Keratinocyte (primary cell): ENCODE measurements around the gene MIEF1. TPM values are rescaled to one million over a fixed set of nuclear protein-coding genes. Genes with fewer than 3 reads are reported as not detected.

ENCODE experiments used
- DNase-seq: peaks from one replicate; pipeline ENCODE4 v3.0.0-alpha.2; 2011; ENCODE audit warnings: low read depth, missing footprints, low spot score
- FAIRE-seq: peaks from 2 replicates; lab custom pipeline; 2011; peaks lifted over from hg19 to GRCh38; lab: Jason Lieb, UNC
- H2AFZ ChIP-seq: 2 replicates; pipeline ENCODE4 v1.6.0; 2012; ENCODE audit warnings: low read length, control low read depth, inconsistent platforms; ENCODE audit not compliant: control insufficient read depth
- H3K27ac ChIP-seq: 2 replicates; pipeline ENCODE4 v1.5.1; 2011; ENCODE audit warnings: low read length; ENCODE audit not compliant: control insufficient read depth, insufficient read depth
- H3K27me3 ChIP-seq: 3 replicates; pipeline ENCODE4 v1.6.0; 2011; ENCODE audit warnings: low read length; ENCODE audit not compliant: control insufficient read depth, insufficient read depth; ENCODE audit errors: extremely low read depth
- H3K36me3 ChIP-seq, 2 experiments: 2 replicates in 1 of 2; 3 replicates in 1 of 2; pipeline ENCODE4 v1.5.1; 2011; ENCODE audit warnings: low read length in 2 of 2, mild to moderate bottlenecking in 1 of 2; ENCODE audit not compliant: control insufficient read depth in 2 of 2, insufficient read depth in 2 of 2; ENCODE audit errors: extremely low read depth in 1 of 2
- H3K4me1 ChIP-seq: 3 replicates; pipeline ENCODE4 v1.5.1; 2011; ENCODE audit warnings: low read length; ENCODE audit not compliant: control insufficient read depth, insufficient read depth; ENCODE audit errors: extremely low read depth
- H3K4me2 ChIP-seq: 3 replicates; pipeline ENCODE4 v1.6.0; 2011; ENCODE audit warnings: low read depth, low read length; ENCODE audit not compliant: control insufficient read depth, insufficient read depth; ENCODE audit errors: extremely low read depth
- H3K4me3 ChIP-seq, 3 experiments: fragments of 200-600 bp in 1 of 3; sonication (generic) in 1 of 3; 2 replicates in 2 of 3; 3 replicates in 1 of 3; pipeline ENCODE4 v1.5.1; 2011 to 2016; ENCODE audit warnings: low read length in 3 of 3, mild to moderate bottlenecking in 3 of 3, control low read depth in 2 of 3, inconsistent platforms in 1 of 3, low read depth in 1 of 3, mixed read lengths in 1 of 3, mixed run types in 1 of 3, moderate library complexity in 1 of 3; ENCODE audit not compliant: control insufficient read depth in 2 of 3, insufficient read depth in 2 of 3; ENCODE audit errors: extremely low read depth in 1 of 3
- H3K79me2 ChIP-seq: 2 replicates; pipeline ENCODE4 v1.6.0; 2012; ENCODE audit warnings: low read length; ENCODE audit not compliant: control insufficient read depth, insufficient read depth
- H3K9ac ChIP-seq: 3 replicates; pipeline ENCODE4 v1.6.0; 2011; ENCODE audit warnings: low read length; ENCODE audit not compliant: control insufficient read depth, insufficient read depth; ENCODE audit errors: extremely low read depth
- H3K9me1 ChIP-seq: 3 replicates; pipeline ENCODE4 v1.6.0; 2011; ENCODE audit warnings: low read length; ENCODE audit not compliant: control insufficient read depth, insufficient read depth; ENCODE audit errors: extremely low read depth
- H3K9me3 ChIP-seq: 2 replicates; pipeline ENCODE4 v1.5.1; 2012; ENCODE audit warnings: low read depth, low read length; ENCODE audit not compliant: control insufficient read depth
- H4K20me1 ChIP-seq: 3 replicates; pipeline ENCODE4 v1.6.0; 2011; ENCODE audit warnings: low read length; ENCODE audit not compliant: control insufficient read depth, insufficient read depth; ENCODE audit errors: extremely low read depth
- EZH2 ChIP-seq: IDR thresholded peaks from one replicate; pipeline ENCODE4 v1.6.1; 2012; ENCODE audit warnings: inconsistent platforms, mild to moderate bottlenecking, low read length, moderate library complexity
- dilution Hi-C: fragments of 300-500 bp; cut with MboI; formaldehyde crosslinking; loops from one replicate; pipeline ENCODE4 v1.7.0; 2020; ENCODE audit warnings: low sequenced_read_pairs; ENCODE audit not compliant: extremely low pct_ligation_motif_present
- polyA plus RNA-seq, 5 experiments: library from polyadenylated mRNA; depleted of rRNA in 3 of 5; stranded (reverse) in 3 of 5; stranded (forward) in 1 of 5; unstranded in 1 of 5; fragments of >200 nt; gene quantifications; 1 replicate in 1 of 5; 2 replicates in 3 of 5; 3 replicates in 1 of 5; pipeline versions ENCODE4 v1.2.1 to v1.2.3, GENCODE V29; 2011 to 2012; ENCODE audit warnings: missing spikeins in 2 of 5, low read depth in 1 of 5, low replicate concordance in 1 of 5
- TF ChIP-seq, protein P1 (sequence below), 3 experiments: IDR thresholded peaks in 1 of 3; conservative IDR thresholded peaks in 1 of 3; optimal IDR thresholded peaks in 1 of 3; 2 replicates in 2 of 3; 3 replicates in 1 of 3; pipeline versions ENCODE3 to v1.5.1; 2011; ENCODE audit warnings: low read length in 3 of 3, mild to moderate bottlenecking in 3 of 3, moderate library complexity in 2 of 3, control low read depth in 1 of 3, inconsistent platforms in 1 of 3; ENCODE audit not compliant: insufficient read depth in 2 of 3; ENCODE audit errors: extremely low read depth in 1 of 3

Gene MIEF1
- polyA plus RNA-seq, 1 donor (not counting 4 experiments of a cell fraction or from before 2014, with no cell fraction given), result 18.4 TPM

DNA sequence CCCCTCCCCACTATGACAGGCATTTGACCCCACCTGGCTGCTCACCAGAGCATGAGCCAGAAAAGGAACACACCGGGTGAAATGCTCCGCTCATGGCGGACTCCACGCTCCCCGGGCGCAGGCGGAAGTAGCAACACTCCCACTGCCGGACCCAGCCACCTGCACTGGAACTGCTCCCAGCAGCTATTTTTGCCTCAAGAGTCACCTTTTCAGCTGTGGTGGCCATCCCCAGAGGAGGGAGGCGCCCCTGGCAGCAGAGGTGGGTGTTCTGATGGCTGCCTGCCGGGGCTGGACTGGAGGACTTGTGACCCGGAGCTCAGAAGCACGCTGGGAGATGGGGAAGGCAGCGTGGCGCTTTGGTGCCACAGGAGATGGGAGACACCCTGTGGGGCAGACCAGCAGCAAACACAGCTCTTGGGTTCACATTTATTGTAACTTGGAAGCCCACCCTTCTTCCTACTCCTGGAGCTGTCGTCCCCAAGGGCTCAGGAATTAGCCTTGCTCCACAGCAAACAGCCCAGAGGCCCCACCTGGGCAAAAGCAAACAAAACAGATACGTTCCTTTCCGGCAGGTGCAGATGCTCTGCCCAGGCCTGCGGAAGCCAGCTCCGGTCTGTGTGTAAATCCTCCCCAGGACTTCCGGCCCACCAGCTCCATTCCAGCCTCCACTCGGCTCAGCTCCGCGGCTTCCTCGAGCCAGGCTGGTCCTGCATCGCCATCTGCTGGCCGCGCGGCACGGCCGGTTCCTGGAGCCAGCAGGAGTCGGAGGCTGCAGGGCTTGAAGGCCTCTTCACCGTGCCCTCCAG is 26.8 kb downstream of the MIEF1 start:
- FAIRE-seq, result peak; percentile 13
- Histone ChIP-seq H4K20me1 (peaks cover 42% of the 10 kb centered on the region), H3K79me2 (peaks cover 38% of the 10 kb centered on the region), H3K27me3 (no peaks in the 10 kb centered on the region), H3K36me3 (peaks cover 6 to 36% of the 10 kb centered on the region in 2 experiments), H3K9ac (peak overlapping the region; percentile 31), H2AFZ (no peak overlapping the region), H3K4me2 (peak overlapping the region; percentile 35), H3K4me3 (peak overlapping the region in 1 of 3 experiments; percentile 12), H3K4me1 (peaks cover 42% of the 10 kb centered on the region), H3K9me3 (no peaks in the 10 kb centered on the region), H3K9me1 (peaks cover 4% of the 10 kb centered on the region), H3K27ac (no peak overlapping the region)
- peak; percentile 64 for DNase-seq
- TF ChIP-seq EZH2, result no peak
- TF ChIP-seq, protein P1, sequence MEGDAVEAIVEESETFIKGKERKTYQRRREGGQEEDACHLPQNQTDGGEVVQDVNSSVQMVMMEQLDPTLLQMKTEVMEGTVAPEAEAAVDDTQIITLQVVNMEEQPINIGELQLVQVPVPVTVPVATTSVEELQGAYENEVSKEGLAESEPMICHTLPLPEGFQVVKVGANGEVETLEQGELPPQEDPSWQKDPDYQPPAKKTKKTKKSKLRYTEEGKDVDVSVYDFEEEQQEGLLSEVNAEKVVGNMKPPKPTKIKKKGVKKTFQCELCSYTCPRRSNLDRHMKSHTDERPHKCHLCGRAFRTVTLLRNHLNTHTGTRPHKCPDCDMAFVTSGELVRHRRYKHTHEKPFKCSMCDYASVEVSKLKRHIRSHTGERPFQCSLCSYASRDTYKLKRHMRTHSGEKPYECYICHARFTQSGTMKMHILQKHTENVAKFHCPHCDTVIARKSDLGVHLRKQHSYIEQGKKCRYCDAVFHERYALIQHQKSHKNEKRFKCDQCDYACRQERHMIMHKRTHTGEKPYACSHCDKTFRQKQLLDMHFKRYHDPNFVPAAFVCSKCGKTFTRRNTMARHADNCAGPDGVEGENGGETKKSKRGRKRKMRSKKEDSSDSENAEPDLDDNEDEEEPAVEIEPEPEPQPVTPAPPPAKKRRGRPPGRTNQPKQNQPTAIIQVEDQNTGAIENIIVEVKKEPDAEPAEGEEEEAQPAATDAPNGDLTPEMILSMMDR (optimal IDR thresholded peaks at IDR 0.05 in 1 of 3, IDR thresholded peaks at IDR 0.05 in 1 of 3, conservative IDR thresholded peaks at IDR 0.05 in 1 of 3; ENCODE audit: extremely low read depth in 1 of 3, insufficient read depth in 2 of 3, low read length in 3 of 3), result peak; percentile 96 to 100 (median 98)
- dilution Hi-C loops, result no loop called here

DNA sequence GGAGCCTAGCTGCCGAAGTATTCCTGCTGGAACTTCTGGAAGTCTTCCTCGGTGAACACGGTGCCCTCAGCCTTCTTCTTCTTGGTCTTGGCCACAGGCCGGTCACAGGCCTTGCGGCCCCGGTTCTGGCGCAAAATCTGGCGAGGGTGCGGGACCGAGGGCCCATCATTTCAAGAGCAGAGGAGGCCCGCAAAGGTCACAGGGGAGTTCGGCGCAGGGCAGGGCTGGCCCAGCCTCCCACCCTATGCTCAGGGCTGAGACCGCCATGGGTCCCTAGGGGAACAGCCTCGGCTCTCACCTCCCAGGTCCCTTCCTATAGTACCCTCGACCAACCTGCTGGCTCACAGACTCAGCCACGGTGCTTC is 27.4 kb downstream of the MIEF1 start:
- no peak for FAIRE-seq
- Histone ChIP-seq H3K27me3 (no peaks in the 10 kb centered on the region), H2AFZ (no peak overlapping the region), H3K27ac (no peak overlapping the region), H3K4me2 (peak overlapping the region; percentile 3), H3K4me3 (no peak overlapping the region), H3K9me3 (no peaks in the 10 kb centered on the region), H4K20me1 (peaks cover 36% of the 10 kb centered on the region), H3K9me1 (peaks cover 2% of the 10 kb centered on the region), H3K9ac (no peak overlapping the region), H3K36me3 (peaks cover 6 to 30% of the 10 kb centered on the region in 2 experiments), H3K4me1 (peaks cover 44% of the 10 kb centered on the region), H3K79me2 (peaks cover 38% of the 10 kb centered on the region)
- DNase-seq, result no peak
- dilution Hi-C loops, result no loop called here
- TF ChIP-seq, protein P1 (optimal IDR thresholded peaks at IDR 0.05 in 1 of 3, IDR thresholded peaks at IDR 0.05 in 1 of 3, conservative IDR thresholded peaks at IDR 0.05 in 1 of 3; ENCODE audit: extremely low read depth in 1 of 3, insufficient read depth in 2 of 3, low read length in 3 of 3), result no peak
- no peak for TF ChIP-seq EZH2
